ENCODE results near the gene BHLHE23. TPM values are rescaled to one million over a fixed set of nuclear protein-coding genes. Genes with fewer than 3 reads are reported as not detected.

BHLHE23 gene
- total RNA-seq, 2 donors from 2014 or later: not detected

DNA sequence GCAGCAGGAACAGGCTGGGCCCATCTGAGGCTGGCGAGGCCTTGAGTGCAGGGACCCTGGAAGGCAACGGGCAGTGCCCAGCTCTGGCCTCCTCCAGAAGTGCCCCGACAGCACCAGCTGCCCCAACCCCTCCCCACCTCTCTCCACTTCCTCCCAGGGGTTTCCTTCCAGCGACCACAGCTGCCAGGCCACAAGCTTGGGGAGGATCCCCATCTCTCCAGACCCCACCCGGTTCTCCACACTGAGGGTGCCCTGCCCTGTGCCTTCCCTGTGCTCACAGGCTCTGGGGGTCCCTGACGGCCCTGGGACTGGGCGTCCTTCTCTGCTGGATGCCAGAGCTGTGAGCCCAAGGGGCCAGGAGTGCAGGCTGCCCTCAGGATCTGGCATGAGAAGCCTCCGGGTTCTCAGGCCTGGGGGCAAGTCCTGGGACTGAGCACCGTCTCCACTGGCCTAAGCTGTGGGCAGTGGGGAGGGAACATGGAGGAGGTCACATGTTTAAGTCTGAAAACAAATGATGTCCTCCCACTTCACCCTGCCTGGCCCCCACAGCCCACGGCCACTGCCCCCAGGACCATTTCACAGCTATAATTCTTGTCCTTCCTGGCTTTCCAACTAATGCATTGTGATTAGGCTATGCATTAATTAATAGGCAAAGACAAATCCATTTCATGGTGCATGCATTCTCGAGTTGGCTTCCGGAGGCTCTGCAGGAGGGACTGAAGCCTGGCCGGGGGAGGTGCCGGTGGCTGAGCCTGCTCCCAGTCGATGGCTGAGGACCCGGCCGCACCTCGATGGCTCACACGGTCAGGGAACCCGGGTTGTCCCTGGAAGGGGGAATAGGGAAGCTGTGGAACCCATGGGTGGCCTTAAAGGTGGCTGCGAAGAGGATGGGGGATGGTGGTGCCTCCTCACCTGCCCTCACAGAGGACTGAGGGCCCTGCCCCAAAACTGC is 24.4 kb downstream of the BHLHE23 start:
- no peaks in the 10 kb centered on the region for H3K9me3 ChIP-seq
- no peak for DNase-seq (ENCODE audit: low spot score)
- no peak overlapping the region for H3K27ac ChIP-seq
- H3K4me3 ChIP-seq: no peak overlapping the region
- no peaks in the 10 kb centered on the region for H3K27me3 ChIP-seq (replicated peaks; ENCODE audit: insufficient read depth)
- H3K36me3 ChIP-seq: no peaks in the 10 kb centered on the region
- no peak for TF ChIP-seq CTCF (IDR thresholded peaks at IDR 0.05)
- no peak for ATAC-seq (ENCODE audit: insufficient number of reproducible peaks, low FRiP score, low read depth)
- no peaks in the 10 kb centered on the region for H3K4me1 ChIP-seq (ENCODE audit: control insufficient read depth in 1 of 2, low read depth in 2 of 2)

GRCh38 chr20:62980970-62981369 is 25.8 kb downstream of the BHLHE23 start:
- no peaks in the 10 kb centered on the region for H3K27me3 ChIP-seq (replicated peaks; ENCODE audit: insufficient read depth)
- no peak for TF ChIP-seq CTCF (IDR thresholded peaks at IDR 0.05)
- no peak overlapping the region for H3K27ac ChIP-seq
- no peak overlapping the region for H3K4me3 ChIP-seq
- no peaks in the 10 kb centered on the region for H3K9me3 ChIP-seq
- H3K36me3 ChIP-seq: no peaks in the 10 kb centered on the region
- ATAC-seq (ENCODE audit: insufficient number of reproducible peaks, low FRiP score, low read depth) (no peak), DNase-seq (ENCODE audit: low spot score) (no peak)
- no peaks in the 10 kb centered on the region for H3K4me1 ChIP-seq (ENCODE audit: control insufficient read depth in 1 of 2, low read depth in 2 of 2)

DNA sequence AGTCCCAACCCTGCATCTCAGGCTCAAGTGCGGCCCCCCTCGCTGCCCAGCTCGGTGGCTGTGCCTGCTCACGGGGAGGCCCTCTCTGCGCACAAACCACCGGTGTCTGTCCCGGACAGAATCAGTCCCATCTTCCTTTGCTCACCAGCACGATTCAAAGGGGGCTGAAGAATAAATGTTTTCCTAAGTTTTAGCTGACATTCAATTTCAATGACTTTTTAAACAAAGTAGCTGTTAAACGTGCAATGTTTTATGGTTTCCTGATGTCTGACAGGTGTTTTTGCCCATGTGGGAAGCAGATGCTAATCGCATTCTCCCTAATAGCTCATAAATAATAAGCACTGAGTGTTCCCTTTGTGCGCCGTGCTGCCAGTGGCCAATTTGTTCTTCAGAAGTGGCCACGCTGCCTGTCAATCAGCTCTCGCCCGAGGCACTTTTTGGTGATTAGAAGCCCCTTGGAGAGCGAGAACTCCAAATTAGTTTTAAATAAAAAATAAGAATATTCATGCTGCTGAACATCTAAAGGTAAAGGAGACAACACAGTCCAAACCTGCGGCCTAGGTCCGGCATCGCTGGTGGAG is 26.3 kb downstream of the BHLHE23 start:
- no peaks in the 10 kb centered on the region for H3K9me3 ChIP-seq
- H3K36me3 ChIP-seq: no peaks in the 10 kb centered on the region
- no peaks in the 10 kb centered on the region for H3K4me1 ChIP-seq (ENCODE audit: control insufficient read depth in 1 of 2, low read depth in 2 of 2)
- H3K27me3 ChIP-seq (replicated peaks; ENCODE audit: insufficient read depth): no peaks in the 10 kb centered on the region
- H3K27ac ChIP-seq: no peak overlapping the region
- H3K4me3 ChIP-seq: no peak overlapping the region
- no peak for TF ChIP-seq CTCF (IDR thresholded peaks at IDR 0.05)
- no peak for ATAC-seq (ENCODE audit: insufficient number of reproducible peaks, low FRiP score, low read depth)
- DNase-seq (ENCODE audit: low spot score): no peak

DNA sequence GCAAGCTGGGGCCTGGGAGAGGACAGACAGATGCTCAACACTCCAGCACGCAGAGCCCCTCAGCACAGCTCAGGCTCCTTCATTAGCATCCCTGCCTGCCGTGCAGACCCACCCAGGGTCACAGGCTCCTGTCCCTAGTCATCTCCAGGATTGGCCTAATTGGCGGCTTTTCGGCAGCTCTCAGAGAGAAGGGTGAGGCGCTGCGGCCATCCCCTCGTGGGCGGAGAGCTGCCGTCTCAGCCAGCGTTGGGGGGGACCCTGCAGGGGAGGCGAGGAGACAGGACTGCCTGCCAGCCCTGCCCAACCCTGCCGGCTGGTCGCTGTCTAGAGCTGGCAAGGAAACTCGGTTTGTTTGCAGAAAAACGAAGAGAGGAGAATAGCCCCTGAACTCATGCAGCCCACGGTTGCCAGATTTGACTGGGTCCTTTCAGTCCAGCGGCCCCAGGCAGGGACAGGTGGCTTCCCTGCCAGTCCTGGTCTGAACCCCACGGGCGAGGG is 26.8 kb downstream of the BHLHE23 start:
- DNase-seq (ENCODE audit: low spot score) (no peak), ATAC-seq (ENCODE audit: insufficient number of reproducible peaks, low FRiP score, low read depth) (no peak)
- no peak overlapping the region for H3K27ac ChIP-seq
- no peaks in the 10 kb centered on the region for H3K27me3 ChIP-seq (replicated peaks; ENCODE audit: insufficient read depth)
- no peak for TF ChIP-seq CTCF (IDR thresholded peaks at IDR 0.05)
- H3K4me1 ChIP-seq (ENCODE audit: control insufficient read depth in 1 of 2, low read depth in 2 of 2): no peaks in the 10 kb centered on the region
- no peaks in the 10 kb centered on the region for H3K36me3 ChIP-seq
- H3K4me3 ChIP-seq: no peak overlapping the region
- no peaks in the 10 kb centered on the region for H3K9me3 ChIP-seq

DNA sequence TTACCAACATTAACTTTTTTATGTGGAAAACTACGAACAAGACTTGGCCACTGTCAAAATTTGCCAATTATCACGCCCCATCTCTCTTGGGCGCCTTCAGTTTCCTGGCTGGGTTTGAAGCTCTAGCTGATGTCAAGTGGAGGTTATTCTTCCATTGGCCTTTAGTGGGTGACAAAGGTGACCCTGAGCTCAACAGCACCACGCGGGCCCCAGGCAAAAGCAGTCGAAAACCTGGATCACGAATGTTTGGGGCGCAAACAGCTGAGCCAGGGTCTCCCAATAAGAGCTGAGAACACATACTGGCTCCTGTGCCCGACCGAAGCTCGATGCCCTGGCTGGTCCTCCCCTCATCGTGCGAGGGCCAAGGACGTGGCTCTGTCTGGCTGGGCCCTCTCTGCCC is 27.5 kb downstream of the BHLHE23 start:
- H3K9me3 ChIP-seq: no peaks in the 10 kb centered on the region
- no peaks in the 10 kb centered on the region for H3K4me1 ChIP-seq (ENCODE audit: control insufficient read depth in 1 of 2, low read depth in 2 of 2)
- no peak for DNase-seq (ENCODE audit: low spot score)
- H3K27ac ChIP-seq: no peak overlapping the region
- no peaks in the 10 kb centered on the region for H3K27me3 ChIP-seq (replicated peaks; ENCODE audit: insufficient read depth)
- ATAC-seq (ENCODE audit: insufficient number of reproducible peaks, low FRiP score, low read depth): no peak
- TF ChIP-seq CTCF (IDR thresholded peaks at IDR 0.05): no peak
- H3K4me3 ChIP-seq: no peak overlapping the region
- H3K36me3 ChIP-seq: no peaks in the 10 kb centered on the region

All from thoracic aorta (tissue), 2 donors.